Psoas muscle (tissue), 8 donors: ENCODE measurements around the gene RPL29. TPM values are rescaled to one million over a fixed set of nuclear protein-coding genes. Genes with fewer than 3 reads are reported as not detected.

ENCODE experiments used
- ATAC-seq, 4 donors: fragments of 200-7000 bp; cut with Tn5 transposase; one replicate each; pipeline ENCODE4 v1.9.1; 2020; ENCODE audit warnings: moderate library complexity in 3 of 4, mild to moderate bottlenecking in 2 of 4
- DNase-seq, 2 donors: peaks; one replicate each; pipeline ENCODE4 v3.0.0-alpha.2; 2020
- H3K27ac ChIP-seq: fragments of 200-600 bp; one replicate; pipeline ENCODE4 v1.8.0; 2022
- H3K27me3 ChIP-seq, 3 donors: fragments of 200-600 bp in 1 of 3; one replicate each; pipeline versions ENCODE4 v1.6.1 to v1.8.0; 2013 to 2022; ENCODE audit warnings: low read length in 2 of 3, mild to moderate bottlenecking in 2 of 3, moderate library complexity in 1 of 3; ENCODE audit not compliant: insufficient read depth in 3 of 3
- H3K36me3 ChIP-seq, 2 donors: fragments of 200-600 bp in 1 of 2; one replicate each; pipeline versions ENCODE4 v1.6.1 to v1.8.0; 2013 to 2022; ENCODE audit warnings: low read depth in 1 of 2, mild to moderate bottlenecking in 1 of 2, moderate library complexity in 1 of 2; ENCODE audit not compliant: insufficient read depth in 1 of 2
- H3K4me1 ChIP-seq: fragments of 200-600 bp; one replicate; pipeline ENCODE4 v1.8.0; 2022
- H3K4me3 ChIP-seq: fragments of 200-600 bp; one replicate; pipeline ENCODE4 v1.8.0; 2022; ENCODE audit warnings: mild to moderate bottlenecking
- H3K9me3 ChIP-seq: fragments of 200-600 bp; one replicate; pipeline ENCODE4 v1.8.0; 2022
- CTCF ChIP-seq: fragments of 200-600 bp; IDR thresholded peaks from one replicate; pipeline ENCODE4 v1.8.0; 2022; ENCODE audit warnings: antibody characterized with exemption
- WGBS, 3 donors: extraction: QIAGEN DNeasy Blood & Tissue Kit; methylation state at CpG; one replicate each; pipeline versions ENCODE4 v1.1.6 to v1.1.7; 2013; 5-methylcytosine and 5-hydroxymethylcytosine counted together
- intact Hi-C, 2 donors: fragments of 100-400 bp; cut with DNase I; formaldehyde crosslinking; loops; one replicate each; pipeline versions ENCODE4 v1.11.0 to v1.14.2; 2022
- polyA plus RNA-seq, 3 donors: library from polyadenylated mRNA; stranded (reverse); fragments of 200-250 nt; gene quantifications; one replicate each; pipeline ENCODE4 v1.2.3, GENCODE V29; 2013
- total RNA-seq, 4 donors: library from RNA; stranded (reverse); fragmentation: NEBNext Ultra II Directional in 2 of 4; extraction: Animal tissue kit (Norgen Biotek cat#: 25700) in 2 of 4; gene quantifications; one replicate each; pipeline versions ENCODE4 v1.2.1 to v1.2.4, GENCODE V29; 2021 to 2023
- donor health status: healthy with polysubstance abuse.
- donor health status: DM: no; HTN: no; CAD: no; lungs with moderate emphysema.
- donor health status: Bipolar disorder and iron deficiency.
- donor health status: healthy.
- donor health status: DM: yes; HTN: yes; CAD: no.
- donor health status: DM: no; HTN: no; CAD: no.
- donor health status: DM: no; HTN: no; CAD: no.
- donor health status: DM: yes; HTN: yes; CAD: no.

Gene RPL29
- total and polyA plus RNA-seq, 7 donors, result 1,113 to 2,767 (median 1,294) TPM

- Histone ChIP-seq H3K27me3 (no peaks in the 10 kb centered on the region), H3K36me3 (no peaks in the 10 kb centered on the region), H3K9me3 (no peaks in the 10 kb centered on the region), H3K27ac (no peak overlapping the region), H3K4me1 (peaks cover 28% of the 10 kb centered on the region), H3K4me3 (no peak overlapping the region)
- DNase-seq (no peak), ATAC-seq (no peak)
- 98 to 99% (median 98%) methylated on average over 10 of the region's 10 CpGs for WGBS, 3 donors
- TF ChIP-seq CTCF, result no peak
- intact Hi-C loops, result loop anchor here in 1 of 2 donors (5.0 kb wide), 1 partner anchor 478 kb away; the partner anchor contains the start of gene DCAF1
These were observed 15.4 kb downstream of the RPL29 start for GRCh38 chr3:51980253-51980652.

GRCh38 chr3:51978143-51978502 lies 17.6 kb downstream of the RPL29 start:
- DNase-seq (no peak), ATAC-seq (no peak)
- Histone ChIP-seq H3K27me3 (no peaks in the 10 kb centered on the region), H3K4me3 (no peak overlapping the region), H3K36me3 (no peaks in the 10 kb centered on the region), H3K9me3 (no peaks in the 10 kb centered on the region), H3K4me1 (peaks cover 25% of the 10 kb centered on the region), H3K27ac (no peak overlapping the region)
- TF ChIP-seq CTCF, result no peak
- intact Hi-C loops, result no loop called here
- 78 to 84% (median 81%) methylated on average over 4 of the region's 4 CpGs for WGBS, 3 donors

- intact Hi-C loops, result no loop called here
- no peak overlapping the region for H3K27ac ChIP-seq
- H3K4me1 ChIP-seq, result peaks cover 28% of the 10 kb centered on the region
- H3K9me3 ChIP-seq, result no peaks in the 10 kb centered on the region
- WGBS, 3 donors, result 87 to 91% (median 89%) methylated on average over 8 to 9 of the region's 9 CpGs
- no peaks in the 10 kb centered on the region for H3K27me3 ChIP-seq
- H3K36me3 ChIP-seq, result no peaks in the 10 kb centered on the region
- no peak for ATAC-seq
- H3K4me3 ChIP-seq, result no peak overlapping the region
- TF ChIP-seq CTCF, result no peak
- no peak for DNase-seq
These were observed 18.1 kb downstream of the RPL29 start for GRCh38 chr3:51977446-51978142.

- DNase-seq (peak; percentile 76 to 86), ATAC-seq (no peak)
- H3K36me3 ChIP-seq, result no peaks in the 10 kb centered on the region
- no peaks in the 10 kb centered on the region for H3K27me3 ChIP-seq
- peak overlapping the region; percentile 75 for H3K4me3 ChIP-seq
- intact Hi-C loops, result loop anchor here in 1 of 2 donors (2.0 kb wide), 1 partner anchor 33 kb away; the partner anchor contains the start of gene PARP3
- H3K27ac ChIP-seq, result peak overlapping the region; percentile 93
- TF ChIP-seq CTCF, result no peak
- WGBS, 3 donors, result 21 to 41% (median 22%) methylated on average over 39 to 46 of the region's 46 CpGs
- peaks cover 22% of the 10 kb centered on the region for H3K4me1 ChIP-seq
- no peaks in the 10 kb centered on the region for H3K9me3 ChIP-seq
These were observed 19.7 kb downstream of the RPL29 start for GRCh38 chr3:51975852-51976549.
